NCI-H146 treated with DMSO at 0.1 percent for 48 hours (cell line): Measurements from ENCODE around the gene ECEL1.

Experiments
- DNase-seq: peaks from one replicate; lab custom pipeline; 2025; ENCODE audit not compliant: unreplicated experiment; lab: John Stamatoyannopoulos, UW

ECEL1 gene

GRCh38 chr2:232484628-232485347 lies 2.8 kb downstream of the ECEL1 start:
- DNase-seq, result no peak

- DNase-seq, result no peak
Observed at GRCh38 chr2:232483923-232484627, 3.6 kb downstream of the ECEL1 start.

- no peak for DNase-seq
Observed at GRCh38 chr2:232483311-232483922, 4.2 kb downstream of the ECEL1 start.

DNA sequence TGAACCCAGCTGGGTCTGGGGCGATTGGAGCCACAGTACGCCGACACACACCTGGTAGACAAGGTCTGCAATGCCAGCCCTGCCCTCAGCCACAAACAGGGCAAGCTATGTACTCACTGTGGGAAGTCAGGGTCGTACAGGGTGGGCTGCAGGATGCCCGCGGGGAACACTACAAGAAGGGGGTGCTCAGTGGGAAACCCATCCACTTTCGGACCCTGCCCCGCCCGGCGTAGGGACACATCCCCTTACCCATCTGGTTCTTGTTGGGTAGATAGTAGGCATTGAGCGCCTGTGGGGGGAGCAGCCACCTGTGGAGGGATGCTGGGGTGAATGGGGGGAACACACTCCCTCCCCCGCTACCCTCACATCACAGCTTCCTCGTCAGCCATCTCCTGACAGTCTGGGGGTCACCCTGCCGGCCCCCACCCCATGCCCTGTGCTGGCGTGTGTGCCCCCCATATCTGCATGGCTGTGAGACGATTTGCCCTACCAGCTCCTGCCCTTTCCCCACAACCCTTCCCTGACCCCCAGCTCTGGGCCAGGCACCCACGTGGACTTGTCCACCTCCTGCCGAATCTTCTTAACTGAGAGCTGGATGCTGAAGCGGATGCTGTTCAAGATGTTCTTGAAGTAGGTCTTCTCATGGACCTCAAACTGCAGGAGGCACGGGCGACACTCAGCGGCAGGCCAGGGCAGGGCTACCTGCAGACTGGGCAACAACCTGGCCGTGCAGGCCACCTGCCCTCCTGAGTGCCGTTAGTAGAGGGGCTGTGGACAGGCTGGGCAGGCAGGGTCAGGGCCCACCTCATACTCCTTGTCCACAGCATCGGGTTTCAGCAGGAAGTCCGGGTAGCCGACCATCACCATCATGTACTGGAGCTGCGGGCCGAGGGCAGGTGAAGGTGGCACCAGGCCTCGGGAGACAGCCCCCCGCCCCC lies 5.1 kb downstream of the ECEL1 start:
- DNase-seq, result no peak

DNA sequence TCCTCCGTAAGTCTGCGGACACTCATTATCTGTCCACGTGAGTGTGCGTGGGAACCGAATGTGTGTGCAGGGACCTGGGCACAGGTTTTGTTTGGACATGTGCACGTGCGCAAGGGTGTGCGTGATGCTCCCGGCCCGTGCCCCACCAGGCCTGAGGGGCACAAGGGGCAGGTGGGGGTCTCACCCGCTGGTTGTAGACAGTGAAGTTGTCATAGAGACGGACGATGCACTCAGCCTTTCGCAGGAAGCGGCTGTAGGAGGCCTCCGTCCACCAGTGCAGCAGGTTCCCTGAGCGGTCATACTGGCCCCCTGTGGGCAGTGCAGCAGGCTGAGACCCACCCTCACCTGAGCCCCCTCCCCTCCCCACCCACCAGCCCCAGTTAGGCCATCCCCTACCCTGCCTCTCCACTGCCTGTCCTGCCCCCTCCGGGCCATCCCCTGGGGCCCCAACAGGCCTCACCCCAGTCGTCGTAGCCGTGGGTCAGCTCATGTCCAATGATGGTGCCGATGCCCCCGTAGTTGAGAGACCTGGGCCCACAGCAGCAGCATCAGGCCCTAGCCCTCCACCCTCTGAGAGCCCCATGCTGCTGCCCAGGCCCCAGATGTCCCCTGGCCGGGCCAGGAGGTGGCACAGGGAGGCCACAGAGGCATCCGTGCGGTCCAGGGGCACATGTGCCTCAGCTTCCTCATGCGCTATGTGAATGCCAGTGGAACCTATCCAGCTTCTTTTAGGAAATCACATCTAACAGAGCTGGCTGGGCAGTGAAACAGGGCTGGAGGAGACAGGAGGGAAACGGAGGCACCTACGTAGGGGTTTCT lies 6.1 kb downstream of the ECEL1 start:
- DNase-seq, result no peak

GRCh38 chr2:232480201-232481190 lies 7.1 kb downstream of the ECEL1 start:
- DNase-seq, result no peak

DNA sequence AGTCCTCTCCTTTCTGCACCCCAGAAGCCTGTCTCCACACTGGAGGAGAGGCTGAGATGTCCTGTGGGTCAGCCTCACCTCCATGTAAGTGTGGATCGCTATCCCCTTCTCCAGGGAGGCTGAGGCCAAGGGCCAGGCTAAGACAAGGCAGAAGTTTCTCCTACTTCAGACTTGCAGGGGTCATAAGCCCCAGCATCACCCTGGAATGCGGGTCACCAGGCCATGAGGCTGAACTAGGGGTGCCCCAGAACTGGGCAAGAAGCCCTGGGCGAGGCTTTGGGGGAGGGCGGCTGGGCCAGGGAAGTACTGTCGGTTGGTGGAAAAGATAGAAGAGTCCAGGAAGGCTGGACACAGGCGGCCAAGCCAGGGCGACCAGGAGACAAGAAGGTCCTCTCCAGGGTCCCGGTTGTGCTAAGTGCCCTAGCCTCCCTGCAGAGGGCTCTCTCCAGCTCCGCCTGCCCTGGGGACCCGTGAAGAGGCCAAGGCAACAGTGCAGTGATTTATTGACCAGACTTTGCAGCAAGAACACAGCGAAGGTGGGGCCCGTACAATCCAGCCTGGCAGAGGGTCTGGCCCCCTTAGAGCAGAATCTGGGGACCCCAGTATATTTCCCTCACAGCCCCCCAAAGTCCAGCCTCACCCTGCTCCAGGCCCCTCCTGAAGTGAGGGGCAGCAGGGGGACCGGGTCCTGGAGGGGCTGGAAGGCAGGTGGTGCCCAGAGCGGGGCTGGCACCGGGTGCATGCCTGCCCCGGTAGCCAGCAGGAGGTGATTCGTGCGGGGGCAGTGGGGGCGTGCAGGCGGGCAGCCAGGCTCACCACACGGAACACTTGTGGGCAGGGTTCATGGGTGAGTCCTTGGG lies 8.1 kb downstream of the ECEL1 start:
- DNase-seq, result no peak

DNA sequence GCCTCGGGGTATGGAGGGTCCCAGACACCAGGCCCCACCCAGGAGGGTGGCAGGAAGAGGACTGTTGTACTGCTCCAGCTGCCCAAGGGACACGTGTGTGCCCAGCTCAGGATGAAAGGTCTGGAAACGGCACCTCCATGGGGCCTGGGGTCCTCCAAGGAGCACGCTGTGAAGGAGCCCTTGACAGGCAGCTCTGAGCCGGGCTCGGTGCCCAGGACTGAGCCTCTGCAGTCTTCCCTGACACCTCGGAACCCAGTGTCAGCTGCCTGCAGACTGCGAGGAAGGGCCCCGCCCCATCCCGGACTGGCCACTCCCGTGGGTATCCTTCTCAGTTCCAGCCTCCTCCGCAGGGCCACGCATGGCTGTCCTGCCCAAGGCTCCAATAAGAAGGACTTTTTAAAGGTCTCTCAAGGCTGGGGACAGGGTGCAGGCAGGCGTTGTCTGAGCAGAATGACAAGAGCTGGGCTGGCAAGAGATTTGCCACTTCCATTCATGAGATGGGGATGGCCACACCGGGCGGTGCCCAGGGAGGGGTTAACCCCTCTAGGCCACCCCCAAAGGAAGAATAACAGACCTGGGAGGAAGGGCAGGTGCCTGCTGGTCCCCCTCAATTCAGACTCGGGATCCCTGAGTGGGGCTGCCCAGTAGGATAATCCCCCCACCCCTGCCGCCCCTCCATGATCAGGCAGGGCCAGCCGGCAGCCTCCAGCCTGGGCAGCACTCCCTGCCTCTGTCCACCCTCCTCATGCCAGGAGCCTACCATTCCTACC lies 8.9 kb downstream of the ECEL1 start:
- no peak for DNase-seq

DNA sequence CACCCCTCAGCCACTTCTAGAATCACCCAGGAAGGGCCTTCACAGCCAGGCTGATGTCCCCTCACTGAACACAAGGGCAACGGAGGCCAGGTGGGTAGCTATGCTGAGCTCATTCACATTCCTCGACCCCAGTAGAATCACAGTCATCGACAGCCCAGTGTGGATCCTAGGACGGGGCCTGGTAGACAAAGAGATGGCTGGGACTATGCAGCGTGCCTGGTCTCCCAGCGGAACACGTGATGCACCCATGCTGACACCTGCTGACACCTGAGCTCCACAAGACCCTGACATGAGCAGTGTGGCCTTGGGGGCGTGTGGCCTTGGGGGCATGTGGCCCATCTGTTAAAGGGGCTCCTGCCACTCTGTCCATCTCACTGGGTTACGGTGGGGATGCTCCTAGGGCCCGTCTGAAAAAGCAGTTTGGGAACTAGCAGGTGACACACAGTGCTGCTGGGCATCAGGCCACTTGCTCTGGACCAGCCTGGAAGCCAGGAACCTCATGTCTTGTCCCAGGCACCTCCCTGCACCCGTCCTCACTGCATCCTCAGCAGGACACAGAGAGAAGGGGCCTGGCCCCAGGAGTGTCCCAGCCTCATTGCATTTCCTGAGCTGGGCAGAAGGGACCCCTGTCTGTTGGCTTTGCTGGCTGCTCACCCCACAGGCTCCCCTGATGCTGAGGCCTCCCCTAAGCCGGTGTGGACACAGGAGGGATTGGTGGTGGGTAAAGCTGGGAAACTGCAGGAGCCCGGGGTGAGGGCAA lies 9.7 kb downstream of the ECEL1 start:
- DNase-seq, result no peak

DNA sequence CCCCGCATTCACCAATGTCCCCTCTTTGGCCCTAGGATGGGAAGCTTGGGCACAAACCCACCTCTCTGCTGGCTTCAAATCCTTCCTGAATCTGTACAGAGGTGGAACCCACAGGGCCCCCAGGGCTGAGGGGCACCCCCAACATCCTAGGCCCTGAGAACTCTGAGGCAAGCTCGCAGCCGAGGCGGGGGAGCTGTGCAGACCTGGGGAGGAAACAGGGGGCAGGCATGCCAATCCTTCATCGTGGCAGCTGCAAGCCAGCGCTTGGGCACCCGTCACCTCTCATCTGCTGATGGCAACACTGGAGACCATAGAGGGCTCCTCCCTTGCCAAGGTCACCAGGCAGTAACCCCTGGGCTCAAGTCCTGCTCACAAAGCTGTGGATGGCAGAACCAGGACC lies 10.8 kb downstream of the ECEL1 start:
- no peak for DNase-seq

GRCh38 chr2:232476045-232476444 lies 11.6 kb downstream of the ECEL1 start:
- no peak for DNase-seq

GRCh38 chr2:232473467-232473890 lies 14.2 kb downstream of the ECEL1 start:
- DNase-seq, result no peak

DNA sequence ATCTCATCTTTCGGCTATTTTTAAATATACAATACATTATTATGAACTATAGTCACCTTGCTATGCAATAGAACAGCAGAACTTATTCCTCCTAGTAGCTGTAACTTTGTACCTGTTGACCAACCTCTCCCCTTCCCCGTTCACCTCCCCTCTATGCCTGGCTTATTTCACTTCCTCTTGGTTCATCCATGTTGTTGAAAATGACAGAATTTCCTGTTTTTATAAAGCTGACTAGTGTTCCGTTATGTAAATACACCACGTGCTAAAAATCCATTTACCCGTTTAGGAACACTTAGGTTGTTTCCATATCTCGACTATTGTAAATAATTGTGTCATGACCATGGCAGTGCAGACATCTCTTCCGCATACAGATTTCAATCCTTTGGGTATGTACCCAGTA lies 21.4 kb downstream of the ECEL1 start:
- DNase-seq, result no peak

GRCh38 chr2:232465061-232465460 lies 22.6 kb downstream of the ECEL1 start:
- no peak for DNase-seq

- no peak for DNase-seq
Observed at GRCh38 chr2:232464544-232464885, 23.1 kb downstream of the ECEL1 start.

DNA sequence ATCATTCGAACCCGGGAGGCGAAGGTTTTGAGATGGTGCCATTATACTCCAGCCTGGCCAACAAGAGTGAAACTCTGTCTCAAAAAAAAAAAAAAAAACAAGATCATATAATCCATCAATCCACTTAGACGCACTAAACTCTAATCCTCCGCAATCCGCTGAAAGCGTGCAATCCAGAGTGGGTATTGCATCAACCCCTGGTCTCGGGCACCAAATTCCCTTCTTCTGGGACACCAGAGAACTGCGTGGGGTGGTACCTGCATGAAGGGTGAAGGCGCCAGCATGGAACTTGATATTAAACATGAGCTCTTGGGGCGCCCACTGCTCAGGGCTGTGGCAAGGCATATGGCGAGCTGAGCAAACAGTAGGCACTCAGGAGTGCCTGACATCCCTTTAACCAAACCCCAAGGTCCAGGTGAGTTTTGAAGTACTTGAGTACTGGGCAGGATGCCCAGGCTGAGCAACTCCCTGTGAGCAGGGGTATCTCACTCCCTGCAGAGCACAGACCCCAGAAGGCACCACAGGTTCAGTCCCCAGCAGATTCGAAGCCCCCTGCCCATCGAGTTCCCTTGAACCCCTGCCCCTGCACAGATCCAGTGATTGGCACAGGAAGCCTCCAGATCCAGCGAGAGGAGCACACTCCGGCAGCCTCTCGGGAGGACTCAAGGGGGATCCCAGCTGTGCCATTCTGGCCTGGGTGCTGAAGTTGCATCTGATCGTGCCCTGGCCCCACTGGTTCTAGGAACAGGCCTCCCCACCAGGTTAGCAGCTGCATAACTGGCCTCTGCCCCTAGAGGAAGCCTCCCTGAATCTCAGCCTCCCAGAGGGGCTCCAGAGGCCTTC lies 23.7 kb downstream of the ECEL1 start:
- DNase-seq, result no peak
